Astrocyte of the cerebellum (primary cell): ENCODE measurements around the gene RNF180.

Source experiments
- DNase-seq: peaks from one replicate; pipeline ENCODE4 v3.0.0-alpha.2; 2011; ENCODE audit warnings: low read depth
- H3K4me3 ChIP-seq: 2 replicates; pipeline ENCODE4 v1.5.1; 2011; ENCODE audit warnings: mild to moderate bottlenecking, low read depth, low read length, moderate library complexity
- CTCF ChIP-seq: IDR thresholded peaks from 2 replicates; pipeline ENCODE4 v1.5.1; 2012; ENCODE audit warnings: low read length, low read depth, moderate library complexity, mild to moderate bottlenecking; ENCODE audit errors: missing control alignments
- in situ Hi-C: cut with HindIII; loops from 2 replicates; pipeline ENCODE4 v1.10.0; 2017; ENCODE audit warnings: low sequenced_read_pairs

Gene RNF180

GRCh38 chr5:64147379-64147778 lies 18.3 kb upstream of the RNF180 start:
- DNase-seq, result no peak
- TF ChIP-seq CTCF, result no peak
- in situ Hi-C loops, result no loop called here
- H3K4me3 ChIP-seq, result no peak overlapping the region

- in situ Hi-C loops, result no loop called here
- H3K4me3 ChIP-seq, result no peak overlapping the region
- peak; percentile 47 for DNase-seq
- peak; percentile 77 for TF ChIP-seq CTCF
Measured at GRCh38 chr5:64147849-64148441, 17.7 kb upstream of the RNF180 start.

GRCh38 chr5:64149268-64149667 lies 16.4 kb upstream of the RNF180 start:
- no peak overlapping the region for H3K4me3 ChIP-seq
- TF ChIP-seq CTCF, result no peak
- no peak for DNase-seq
- in situ Hi-C loops, result no loop called here

GRCh38 chr5:64149857-64150521 lies 15.7 kb upstream of the RNF180 start:
- no peak for DNase-seq
- in situ Hi-C loops, result no loop called here
- no peak overlapping the region for H3K4me3 ChIP-seq
- no peak for TF ChIP-seq CTCF

GRCh38 chr5:64156261-64156660 lies 9.4 kb upstream of the RNF180 start:
- in situ Hi-C loops, result no loop called here
- no peak overlapping the region for H3K4me3 ChIP-seq
- TF ChIP-seq CTCF, result no peak
- no peak for DNase-seq

GRCh38 chr5:64158827-64159226 lies 6.8 kb upstream of the RNF180 start:
- no peak for DNase-seq
- no peak for TF ChIP-seq CTCF
- in situ Hi-C loops, result no loop called here
- H3K4me3 ChIP-seq, result no peak overlapping the region
